ENCODE results near the gene HTN1.

HTN1 gene

GRCh38 chr4:70099206-70099605 lies 49.0 kb downstream of the HTN1 start:
- Histone ChIP-seq H3K27ac (no peak overlapping the region), H3K4me2 (no peak overlapping the region), H3K9ac (no peak overlapping the region), H3K4me3 (IDR thresholded peaks at IDR 0.05; ENCODE audit: insufficient read depth, low read depth, low read length) (no peak overlapping the region), H3K36me3 (ENCODE audit: insufficient read depth) (no peaks in the 10 kb centered on the region), H3K4me1 (ENCODE audit: low read depth, poor library complexity, severe bottlenecking) (no peaks in the 10 kb centered on the region), H3K27me3 (ENCODE audit: insufficient read depth, low read depth) (no peaks in the 10 kb centered on the region), H2AFZ (ENCODE audit: low read depth) (no peak overlapping the region), H4K20me1 (ENCODE audit: insufficient read depth) (no peaks in the 10 kb centered on the region), H3K79me2 (ENCODE audit: insufficient read depth, low read depth) (no peaks in the 10 kb centered on the region)
- TF ChIP-seq CTCF (conservative IDR thresholded peaks at IDR 0.05; ENCODE audit: low read depth, low read length) = no peak
